GM12873 (cell line): ENCODE results near the gene CREB5.

Experiments
- CTCF ChIP-seq: IDR thresholded peaks from 2 replicates; pipeline ENCODE4 v1.5.1; 2012; ENCODE audit warnings: low read depth, mild to moderate bottlenecking, moderate library complexity, low read length, control low read depth; ENCODE audit not compliant: insufficient read depth; ENCODE audit errors: missing control alignments

The CREB5 gene

DNA sequence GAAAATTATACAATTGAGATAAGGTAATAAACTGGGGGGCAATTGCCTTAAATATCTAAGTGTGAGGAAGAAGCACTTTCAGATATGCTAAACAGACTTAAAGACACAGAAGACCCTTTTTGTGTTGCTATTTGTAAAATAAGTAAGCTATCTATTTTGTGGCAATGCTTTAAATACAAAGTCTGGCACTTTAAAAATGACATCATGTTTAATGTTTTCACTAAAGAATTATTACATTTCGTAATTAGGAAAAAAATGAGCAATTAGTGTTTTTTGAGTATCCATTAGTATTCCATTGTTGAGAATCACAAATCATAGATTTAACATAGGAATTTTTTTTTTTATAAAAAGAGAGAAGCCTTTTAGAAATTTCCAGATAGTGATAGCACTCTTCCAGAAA is 2.1 kb downstream of the CREB5 start:
- no peak for TF ChIP-seq CTCF

DNA sequence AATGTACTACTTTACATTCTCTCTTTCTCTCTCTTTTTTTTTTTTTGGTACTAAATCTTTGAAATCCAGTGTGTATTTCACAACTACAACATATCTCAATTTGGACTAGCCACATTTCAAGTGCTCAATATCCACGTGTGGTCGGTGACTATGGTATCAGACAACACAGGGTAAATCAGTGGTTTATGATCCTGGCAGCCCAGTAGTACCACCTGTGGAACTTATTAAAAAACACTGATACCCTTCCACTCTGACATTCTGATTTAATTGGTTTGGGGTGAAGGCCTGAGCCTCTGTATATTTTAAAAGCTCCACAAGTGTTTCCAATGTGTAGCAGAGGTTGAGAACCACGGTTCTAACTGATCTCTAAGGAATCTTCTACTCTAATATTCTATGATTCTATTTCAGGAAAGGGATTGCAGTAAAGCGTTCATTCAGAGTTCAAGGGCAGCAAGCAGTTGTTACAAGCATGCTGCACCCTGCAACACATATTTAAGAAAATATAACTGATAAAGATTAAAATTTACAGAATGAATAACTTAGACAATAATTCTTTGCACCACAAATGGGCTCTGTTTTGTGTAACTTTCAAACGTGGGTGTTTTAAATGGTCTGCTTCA is 5.1 kb downstream of the CREB5 start:
- TF ChIP-seq CTCF = no peak

DNA sequence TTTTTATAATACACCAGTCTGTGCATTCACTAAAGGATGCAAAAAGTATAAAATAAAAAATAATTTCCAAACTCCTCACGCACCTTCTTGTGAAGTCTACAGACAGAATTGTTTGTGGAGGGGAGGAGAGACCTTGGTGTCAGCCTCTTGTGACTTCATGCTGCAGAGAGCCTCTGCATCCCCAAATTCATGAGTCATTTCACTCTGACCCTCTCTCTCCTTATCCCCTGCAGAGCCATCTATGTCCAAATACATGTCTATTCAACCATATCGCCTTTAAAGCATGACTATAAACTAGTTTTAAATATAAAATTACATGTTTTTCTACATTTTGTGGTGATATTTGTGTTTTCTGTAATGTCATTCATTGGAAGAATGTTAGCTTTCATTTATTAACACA is 6.0 kb downstream of the CREB5 start:
- TF ChIP-seq CTCF = no peak

DNA sequence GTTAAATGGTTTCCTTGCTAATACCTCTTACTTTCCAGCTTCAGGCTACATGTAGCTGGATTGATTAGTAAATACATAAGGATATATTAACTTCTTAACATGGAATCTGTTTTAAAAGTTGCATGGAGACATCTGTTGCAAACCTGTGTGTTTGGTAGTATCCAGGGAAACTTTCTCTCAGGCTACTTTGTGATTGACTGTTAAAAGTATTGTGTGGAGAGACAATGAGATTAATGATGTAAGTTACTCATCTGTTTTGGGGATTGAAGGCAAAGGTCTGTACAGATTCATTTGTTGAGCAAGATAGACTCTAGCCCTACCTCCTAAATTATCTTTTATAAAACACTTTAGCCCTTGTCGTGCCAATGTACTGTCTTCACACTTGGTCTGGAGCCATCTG is 6.6 kb downstream of the CREB5 start:
- TF ChIP-seq CTCF = no peak

- no peak for TF ChIP-seq CTCF
Observed at GRCh38 chr7:28419716-28420115, 7.4 kb downstream of the CREB5 start.

- no peak for TF ChIP-seq CTCF
Observed at GRCh38 chr7:28423112-28423511, 10.8 kb downstream of the CREB5 start.

GRCh38 chr7:28423918-28424514 is 11.7 kb downstream of the CREB5 start:
- no peak for TF ChIP-seq CTCF
